CD4-positive, alpha-beta T cell (primary cell): ENCODE measurements around the gene NHS. TPM values are rescaled to one million over a fixed set of nuclear protein-coding genes. Genes with fewer than 3 reads are reported as not detected.

Experiments used
- ATAC-seq: fragments of 200-7000 bp; cut with Tn5 transposase; one replicate; pipeline ENCODE4 v1.10.0; 2022; ENCODE audit warnings: mild to moderate bottlenecking; ENCODE audit not compliant: poor library complexity
- CTCF ChIA-PET: fragments of 350-600 bp; sonication (Branson Sonifier 250); formaldehyde crosslinking; loops from one replicate; lab custom pipeline; 2021; ENCODE audit warnings: antibody characterized with exemption, inconsistent platforms; lab: Charles Lee
- POLR2A ChIA-PET: fragments of 350-600 bp; sonication (Branson Sonifier 250); formaldehyde crosslinking; loops from one replicate; lab custom pipeline; 2021; ENCODE audit warnings: antibody characterized with exemption, inconsistent platforms; lab: Charles Lee
- DNase-seq, 14 experiments: peaks; one replicate each; pipeline ENCODE4 v3.0.0-alpha.2; 2013 to 2020; ENCODE audit warnings: mixed read lengths in 2 of 14
- H3K27ac ChIP-seq, 2 donors: one replicate each; pipeline versions ENCODE4 v1.5.1 to v1.7.0; 2013; ENCODE audit warnings: low read length in 2 of 2, low read depth in 1 of 2, mild to moderate bottlenecking in 1 of 2
- H3K27me3 ChIP-seq, 2 experiments: 1 replicate in 1 of 2; 2 replicates in 1 of 2; pipeline versions ENCODE4 v1.6.1 to v1.7.0; 2013; ENCODE audit warnings: low read length in 2 of 2, control low read depth in 1 of 2, mild to moderate bottlenecking in 1 of 2, moderate library complexity in 1 of 2; ENCODE audit not compliant: insufficient read depth in 2 of 2, control insufficient read depth in 1 of 2
- H3K36me3 ChIP-seq: one replicate; pipeline ENCODE4 v1.6.1; 2013; ENCODE audit warnings: low read length, control low read depth; ENCODE audit not compliant: insufficient read depth
- H3K4me1 ChIP-seq: one replicate; pipeline ENCODE4 v1.6.1; 2013; ENCODE audit warnings: low read length, control low read depth; ENCODE audit not compliant: insufficient read depth
- H3K4me3 ChIP-seq: one replicate; pipeline ENCODE4 v1.5.1; 2013; ENCODE audit warnings: mild to moderate bottlenecking, low read length, moderate library complexity
- H3K9me3 ChIP-seq, 2 experiments: 1 replicate in 1 of 2; 2 replicates in 1 of 2; pipeline versions ENCODE4 v1.6.1 to v1.7.0; 2013; ENCODE audit warnings: low read length in 2 of 2, mild to moderate bottlenecking in 2 of 2, control low read depth in 1 of 2, moderate library complexity in 1 of 2; ENCODE audit not compliant: control insufficient read depth in 1 of 2, insufficient read depth in 1 of 2
- H3K27ac Mint-ChIP-seq: one replicate; pipeline ENCODE4 v1.8.0; 2020; ENCODE audit warnings: mixed read lengths
- H3K27me3 Mint-ChIP-seq: one replicate; pipeline ENCODE4 v1.8.0; 2021; ENCODE audit warnings: mixed read lengths
- H3K36me3 Mint-ChIP-seq: one replicate; pipeline ENCODE4 v1.8.0; 2021; ENCODE audit warnings: low read depth, mixed read lengths
- H3K4me1 Mint-ChIP-seq: one replicate; pipeline ENCODE4 v1.8.0; 2021; ENCODE audit warnings: low read depth, mixed read lengths
- H3K4me3 Mint-ChIP-seq: one replicate; pipeline ENCODE4 v1.8.0; 2020; ENCODE audit warnings: mild to moderate bottlenecking, mixed read lengths
- H3K9me3 Mint-ChIP-seq: one replicate; pipeline ENCODE4 v1.8.0; 2020; ENCODE audit warnings: mixed read lengths
- intact Hi-C, 2 experiments: fragments of 100-400 bp; cut with DNase I in 1 of 2; cut with micrococcal nuclease in 1 of 2; formaldehyde crosslinking; loops; one replicate each; pipeline versions ENCODE4 v1.15.1 to v1.9.0; 2023 to 2025; cut with DNase I, micrococcal nuclease
- total RNA-seq, 174 experiments: library from RNA in 2 of 174; stranded (reverse) in 2 of 174; gene quantifications; one replicate each; pipeline ENCODE4 v1.2.3 and lab custom pipeline; 2021 to 2026
- TF ChIP-seq, protein P1 (sequence below): fragments of 200-600 bp; IDR thresholded peaks from one replicate; pipeline ENCODE4 v1.8.0; 2022; ENCODE audit warnings: antibody characterized with exemption, mild to moderate bottlenecking

The NHS gene
- total RNA-seq, 2 experiments from 2014 or later = 0.36 to 0.53 TPM

DNA sequence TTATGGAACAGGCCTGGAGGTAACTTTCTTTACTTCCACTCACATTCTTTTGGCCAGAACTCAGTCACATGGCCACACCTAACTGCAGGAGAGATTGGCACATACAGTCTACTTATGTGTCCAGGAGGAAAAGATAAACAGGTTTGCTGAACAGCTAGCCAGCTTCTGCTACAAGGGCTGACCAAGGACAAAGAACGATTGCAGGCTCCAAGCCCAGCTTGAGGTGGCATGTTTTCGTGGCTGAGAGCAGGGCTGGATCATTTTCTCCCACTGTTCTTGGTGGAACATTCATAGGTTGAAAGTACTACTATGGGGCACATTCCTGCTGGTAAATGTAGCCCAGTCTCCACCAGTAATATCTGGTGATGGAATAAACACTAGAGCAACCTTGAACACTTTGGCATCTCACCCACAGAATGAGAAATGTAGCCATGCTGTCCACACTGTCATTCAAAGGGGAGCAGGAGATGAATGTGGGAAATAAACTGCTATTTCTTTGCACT is 28.2 kb downstream of the NHS start:
- intact Hi-C loops = no loop called here
- ATAC-seq = no peak
- POLR2A ChIA-PET = no interaction called here

DNA sequence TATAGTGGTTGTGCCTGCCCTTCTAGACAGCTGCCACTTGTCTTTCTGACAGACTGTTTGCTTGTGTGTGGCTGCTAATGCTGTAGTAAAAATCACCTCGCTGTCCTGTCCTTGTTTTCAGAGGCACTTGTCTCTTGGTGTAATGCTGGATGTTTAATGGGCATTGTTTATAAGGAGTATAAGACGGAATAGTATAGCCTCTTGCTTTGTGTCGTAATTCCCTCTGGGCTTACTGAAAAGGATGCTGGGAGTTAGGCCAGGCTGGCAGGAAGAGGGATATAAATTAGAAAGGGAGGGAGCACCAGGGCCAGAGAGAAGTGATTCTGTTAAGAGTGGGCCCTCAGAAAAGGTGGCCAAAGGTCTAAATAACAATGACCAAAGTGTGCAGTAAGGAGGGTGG is 29.0 kb downstream of the NHS start:
- no peaks in the 10 kb centered on the region for H3K27me3 Mint-ChIP-seq
- no peak for ATAC-seq
- no peak overlapping the region for H3K27ac Mint-ChIP-seq
- intact Hi-C loops = no loop called here
- Histone ChIP-seq H3K27me3 (no peaks in the 10 kb centered on the region), H3K36me3 (no peaks in the 10 kb centered on the region), H3K9me3 (no peaks in the 10 kb centered on the region), H3K4me3 (no peak overlapping the region), H3K27ac (no peak overlapping the region), H3K4me1 (no peaks in the 10 kb centered on the region)
- H3K9me3 Mint-ChIP-seq = peaks cover 2% of the 10 kb centered on the region
- no peaks in the 10 kb centered on the region for H3K36me3 Mint-ChIP-seq
- ChIA-PET POLR2A (no interaction called here), CTCF (no interaction called here)
- DNase-seq = no peak
- H3K4me3 Mint-ChIP-seq = no peak overlapping the region
- H3K4me1 Mint-ChIP-seq = no peaks in the 10 kb centered on the region
- TF ChIP-seq, protein P1, sequence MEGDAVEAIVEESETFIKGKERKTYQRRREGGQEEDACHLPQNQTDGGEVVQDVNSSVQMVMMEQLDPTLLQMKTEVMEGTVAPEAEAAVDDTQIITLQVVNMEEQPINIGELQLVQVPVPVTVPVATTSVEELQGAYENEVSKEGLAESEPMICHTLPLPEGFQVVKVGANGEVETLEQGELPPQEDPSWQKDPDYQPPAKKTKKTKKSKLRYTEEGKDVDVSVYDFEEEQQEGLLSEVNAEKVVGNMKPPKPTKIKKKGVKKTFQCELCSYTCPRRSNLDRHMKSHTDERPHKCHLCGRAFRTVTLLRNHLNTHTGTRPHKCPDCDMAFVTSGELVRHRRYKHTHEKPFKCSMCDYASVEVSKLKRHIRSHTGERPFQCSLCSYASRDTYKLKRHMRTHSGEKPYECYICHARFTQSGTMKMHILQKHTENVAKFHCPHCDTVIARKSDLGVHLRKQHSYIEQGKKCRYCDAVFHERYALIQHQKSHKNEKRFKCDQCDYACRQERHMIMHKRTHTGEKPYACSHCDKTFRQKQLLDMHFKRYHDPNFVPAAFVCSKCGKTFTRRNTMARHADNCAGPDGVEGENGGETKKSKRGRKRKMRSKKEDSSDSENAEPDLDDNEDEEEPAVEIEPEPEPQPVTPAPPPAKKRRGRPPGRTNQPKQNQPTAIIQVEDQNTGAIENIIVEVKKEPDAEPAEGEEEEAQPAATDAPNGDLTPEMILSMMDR = no peak

More for the DNA sequence above, 28.2 kb downstream of the NHS start:
- Mint-ChIP-seq H3K27ac (no peak overlapping the region), H3K27me3 (no peaks in the 10 kb centered on the region), H3K4me1 (no peaks in the 10 kb centered on the region), H3K36me3 (no peaks in the 10 kb centered on the region), H3K9me3 (peaks cover 2% of the 10 kb centered on the region), H3K4me3 (no peak overlapping the region)
- TF ChIP-seq, protein P1 = no peak
- Histone ChIP-seq H3K27me3 (no peaks in the 10 kb centered on the region), H3K4me1 (no peaks in the 10 kb centered on the region), H3K36me3 (no peaks in the 10 kb centered on the region), H3K27ac (no peak overlapping the region), H3K9me3 (no peaks in the 10 kb centered on the region), H3K4me3 (no peak overlapping the region)
- no peak for DNase-seq
- CTCF ChIA-PET = no interaction called here

DNA sequence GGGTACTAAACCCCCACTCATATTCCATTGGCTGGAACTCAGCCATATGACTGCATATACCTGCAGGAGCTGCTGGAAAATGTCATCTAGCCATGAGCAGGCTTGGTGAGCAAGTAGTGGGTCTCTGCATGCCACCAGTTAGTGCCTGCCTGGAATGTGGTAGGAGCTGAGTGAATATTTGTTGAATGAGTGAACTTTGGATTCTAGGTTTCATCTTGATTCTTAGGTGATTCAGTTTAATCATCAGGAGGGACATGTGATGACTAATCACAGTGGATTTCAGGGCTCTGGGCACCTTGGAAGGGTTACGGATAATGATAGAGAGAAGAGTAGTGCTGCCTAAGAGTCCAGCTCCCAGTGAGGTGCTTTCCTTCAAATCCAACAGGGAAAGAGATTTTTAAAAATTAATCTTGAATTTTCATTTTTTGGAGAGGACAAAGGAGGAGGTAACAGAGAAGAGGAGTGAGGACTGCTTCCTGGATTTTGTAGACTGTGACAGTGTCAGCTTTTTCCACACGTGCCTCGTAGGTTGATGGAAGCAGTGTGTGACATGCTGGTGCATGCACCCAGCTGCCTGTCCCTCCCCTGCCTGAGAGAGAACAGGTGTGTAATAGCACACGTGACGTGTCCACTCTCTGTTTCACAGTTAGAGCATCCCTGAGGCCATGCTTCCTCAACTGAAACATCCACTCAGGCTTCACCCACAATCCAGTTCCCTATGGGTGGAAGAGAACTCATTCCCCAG is 30.4 kb downstream of the NHS start:
- no peak overlapping the region for H3K4me3 Mint-ChIP-seq
- Histone ChIP-seq H3K27me3 (no peaks in the 10 kb centered on the region), H3K27ac (no peak overlapping the region), H3K4me1 (no peaks in the 10 kb centered on the region), H3K36me3 (no peaks in the 10 kb centered on the region), H3K4me3 (no peak overlapping the region), H3K9me3 (no peaks in the 10 kb centered on the region)
- H3K9me3 Mint-ChIP-seq = no peaks in the 10 kb centered on the region
- intact Hi-C loops = no loop called here
- TF ChIP-seq, protein P1 = no peak
- CTCF ChIA-PET = no interaction called here
- no peaks in the 10 kb centered on the region for H3K36me3 Mint-ChIP-seq
- DNase-seq (no peak), ATAC-seq (no peak)
- H3K4me1 Mint-ChIP-seq = no peaks in the 10 kb centered on the region
- no peaks in the 10 kb centered on the region for H3K27me3 Mint-ChIP-seq
- H3K27ac Mint-ChIP-seq = no peak overlapping the region
- POLR2A ChIA-PET = no interaction called here
